Endothelial cell of umbilical vein (primary cell): ENCODE data around the gene ARSD.

Experiments
- EZH2 ChIP-seq: IDR thresholded peaks from 2 replicates; pipeline ENCODE4 v1.6.1; 2012; ENCODE audit warnings: borderline replicate concordance, low read depth, mild to moderate bottlenecking, moderate library complexity, low read length, inconsistent platforms; ENCODE audit not compliant: severe bottlenecking
- TF ChIP-seq, protein P1 (sequence below), 2 donors: IDR thresholded peaks; 1 replicate in 1 of 2; 2 replicates in 1 of 2; pipeline ENCODE4 v1.5.1; 2011; ENCODE audit warnings: low read length in 2 of 2, mild to moderate bottlenecking in 2 of 2, moderate library complexity in 2 of 2, control low read depth in 1 of 2, inconsistent platforms in 1 of 2, low read depth in 1 of 2; ENCODE audit not compliant: insufficient read depth in 1 of 2; ENCODE audit errors: extremely low read depth in 1 of 2

DNA sequence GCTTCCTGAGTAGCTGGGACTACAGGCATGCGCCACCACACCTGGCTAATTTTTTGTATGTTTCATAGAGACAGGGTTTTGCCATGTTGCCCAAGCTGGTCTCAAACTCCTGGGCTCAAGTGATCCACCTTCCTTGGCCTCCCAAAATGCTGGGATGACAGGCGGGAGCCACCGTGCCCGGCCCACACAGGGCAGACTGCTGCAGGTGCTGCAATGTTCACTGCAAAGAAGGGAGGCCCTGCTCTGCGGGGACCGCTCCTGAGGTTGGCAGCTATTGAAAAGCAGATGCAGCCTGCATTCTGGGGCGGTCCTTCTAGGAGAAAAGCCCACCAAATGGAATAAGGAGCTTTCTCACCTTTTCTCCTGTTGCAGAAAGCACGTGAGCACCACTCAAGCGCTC lies 5.0 kb downstream of the ARSD start:
- TF ChIP-seq, protein P1, sequence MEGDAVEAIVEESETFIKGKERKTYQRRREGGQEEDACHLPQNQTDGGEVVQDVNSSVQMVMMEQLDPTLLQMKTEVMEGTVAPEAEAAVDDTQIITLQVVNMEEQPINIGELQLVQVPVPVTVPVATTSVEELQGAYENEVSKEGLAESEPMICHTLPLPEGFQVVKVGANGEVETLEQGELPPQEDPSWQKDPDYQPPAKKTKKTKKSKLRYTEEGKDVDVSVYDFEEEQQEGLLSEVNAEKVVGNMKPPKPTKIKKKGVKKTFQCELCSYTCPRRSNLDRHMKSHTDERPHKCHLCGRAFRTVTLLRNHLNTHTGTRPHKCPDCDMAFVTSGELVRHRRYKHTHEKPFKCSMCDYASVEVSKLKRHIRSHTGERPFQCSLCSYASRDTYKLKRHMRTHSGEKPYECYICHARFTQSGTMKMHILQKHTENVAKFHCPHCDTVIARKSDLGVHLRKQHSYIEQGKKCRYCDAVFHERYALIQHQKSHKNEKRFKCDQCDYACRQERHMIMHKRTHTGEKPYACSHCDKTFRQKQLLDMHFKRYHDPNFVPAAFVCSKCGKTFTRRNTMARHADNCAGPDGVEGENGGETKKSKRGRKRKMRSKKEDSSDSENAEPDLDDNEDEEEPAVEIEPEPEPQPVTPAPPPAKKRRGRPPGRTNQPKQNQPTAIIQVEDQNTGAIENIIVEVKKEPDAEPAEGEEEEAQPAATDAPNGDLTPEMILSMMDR (IDR thresholded peaks at IDR 0.05; ENCODE audit: extremely low read depth in 1 of 2, insufficient read depth in 1 of 2, low read depth in 1 of 2, low read length in 2 of 2), result no peak
- no peak for TF ChIP-seq EZH2
